Thoracic aorta (tissue), 2 donors: Measurements from ENCODE around the gene ODAM. TPM values are rescaled to one million over a fixed set of nuclear protein-coding genes. Genes with fewer than 3 reads are reported as not detected.

Source experiments
- ATAC-seq: fragments of 150-250 bp; one replicate; pipeline ENCODE4 v1.8.0; 2017; ENCODE audit warnings: low read depth; ENCODE audit not compliant: insufficient number of reproducible peaks, low FRiP score
- DNase-seq: peaks from one replicate; pipeline ENCODE4 v3.0.0-alpha.2; 2020; ENCODE audit warnings: low spot score
- H3K27ac ChIP-seq, 2 donors: fragments of 200-600 bp; sonication (generic); 1 replicate in 1 of 2; 2 replicates in 1 of 2; pipeline ENCODE4 v1.5.1; 2016; ENCODE audit warnings: mild to moderate bottlenecking in 2 of 2, moderate library complexity in 2 of 2
- H3K27me3 ChIP-seq: fragments of 200-600 bp; sonication (generic); replicated peaks from 2 replicates; pipeline ENCODE4 v1.6.0; 2016; ENCODE audit warnings: mild to moderate bottlenecking; ENCODE audit not compliant: insufficient read depth
- H3K36me3 ChIP-seq: fragments of 200-600 bp; sonication (generic); one replicate; pipeline ENCODE4 v1.5.1; 2016
- H3K4me1 ChIP-seq, 2 donors: fragments of 200-600 bp; sonication (generic); 1 replicate in 1 of 2; 2 replicates in 1 of 2; pipeline versions ENCODE4 v1.5.1 to v1.6.0; 2016; ENCODE audit warnings: low read depth in 2 of 2, mild to moderate bottlenecking in 1 of 2; ENCODE audit not compliant: control insufficient read depth in 1 of 2
- H3K4me3 ChIP-seq: fragments of 200-600 bp; sonication (generic); 2 replicates; pipeline ENCODE4 v1.5.1; 2016; ENCODE audit warnings: mild to moderate bottlenecking
- H3K9me3 ChIP-seq: fragments of 200-600 bp; sonication (generic); 2 replicates; pipeline ENCODE4 v1.5.1; 2016
- total RNA-seq, 2 donors: library from RNA; depleted of rRNA; stranded (reverse); fragments of >200 nt; gene quantifications; one replicate each; pipeline versions ENCODE4 v1.1.0 to v1.2.3, GENCODE V29; 2016
- TF ChIP-seq, protein P1 (sequence below): fragments of 200-600 bp; sonication (generic); IDR thresholded peaks from one replicate; pipeline ENCODE4 v1.5.1; 2019; ENCODE audit warnings: antibody characterized with exemption

The ODAM gene
- total RNA-seq, 2 donors from 2014 or later = not detected

DNA sequence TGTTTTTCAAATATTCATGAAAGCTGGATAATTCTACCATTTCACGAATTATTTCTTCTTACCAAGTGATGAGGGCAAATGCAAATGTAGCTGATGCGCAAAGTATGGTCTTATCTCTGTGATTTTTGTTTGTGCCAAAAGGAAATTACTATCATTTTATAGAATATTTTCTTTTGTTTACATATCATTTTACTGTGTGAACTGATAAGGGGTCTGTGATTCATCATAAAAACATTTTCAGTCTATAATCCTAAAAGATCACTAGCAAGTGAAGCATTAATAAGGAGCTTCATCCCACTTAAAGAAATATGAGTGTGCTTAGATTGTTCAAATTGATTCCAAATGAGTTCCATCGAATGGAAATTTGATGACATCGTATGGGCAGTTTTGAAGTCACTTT lies 47.6 kb downstream of the ODAM start:
- Histone ChIP-seq H3K4me3 (no peak overlapping the region), H3K9me3 (no peaks in the 10 kb centered on the region), H3K27ac (no peak overlapping the region), H3K27me3 (no peaks in the 10 kb centered on the region), H3K36me3 (no peaks in the 10 kb centered on the region), H3K4me1 (peaks cover 0 to 20% of the 10 kb centered on the region in 2 donors)
- ATAC-seq (no peak), DNase-seq (no peak)
- TF ChIP-seq, protein P1, sequence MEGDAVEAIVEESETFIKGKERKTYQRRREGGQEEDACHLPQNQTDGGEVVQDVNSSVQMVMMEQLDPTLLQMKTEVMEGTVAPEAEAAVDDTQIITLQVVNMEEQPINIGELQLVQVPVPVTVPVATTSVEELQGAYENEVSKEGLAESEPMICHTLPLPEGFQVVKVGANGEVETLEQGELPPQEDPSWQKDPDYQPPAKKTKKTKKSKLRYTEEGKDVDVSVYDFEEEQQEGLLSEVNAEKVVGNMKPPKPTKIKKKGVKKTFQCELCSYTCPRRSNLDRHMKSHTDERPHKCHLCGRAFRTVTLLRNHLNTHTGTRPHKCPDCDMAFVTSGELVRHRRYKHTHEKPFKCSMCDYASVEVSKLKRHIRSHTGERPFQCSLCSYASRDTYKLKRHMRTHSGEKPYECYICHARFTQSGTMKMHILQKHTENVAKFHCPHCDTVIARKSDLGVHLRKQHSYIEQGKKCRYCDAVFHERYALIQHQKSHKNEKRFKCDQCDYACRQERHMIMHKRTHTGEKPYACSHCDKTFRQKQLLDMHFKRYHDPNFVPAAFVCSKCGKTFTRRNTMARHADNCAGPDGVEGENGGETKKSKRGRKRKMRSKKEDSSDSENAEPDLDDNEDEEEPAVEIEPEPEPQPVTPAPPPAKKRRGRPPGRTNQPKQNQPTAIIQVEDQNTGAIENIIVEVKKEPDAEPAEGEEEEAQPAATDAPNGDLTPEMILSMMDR = no peak

GRCh38 chr4:70251250-70251944 lies 55.9 kb downstream of the ODAM start:
- Histone ChIP-seq H3K4me3 (no peak overlapping the region), H3K27ac (no peak overlapping the region), H3K4me1 (no peaks in the 10 kb centered on the region), H3K27me3 (no peaks in the 10 kb centered on the region), H3K9me3 (no peaks in the 10 kb centered on the region), H3K36me3 (no peaks in the 10 kb centered on the region)
- ATAC-seq = no peak
- TF ChIP-seq, protein P1 = no peak
- no peak for DNase-seq

- no peaks in the 10 kb centered on the region for H3K9me3 ChIP-seq
- no peaks in the 10 kb centered on the region for H3K36me3 ChIP-seq
- H3K4me1 ChIP-seq = no peaks in the 10 kb centered on the region
- no peaks in the 10 kb centered on the region for H3K27me3 ChIP-seq
- TF ChIP-seq, protein P1 = no peak
- no peak for DNase-seq
- H3K4me3 ChIP-seq = no peak overlapping the region
- no peak overlapping the region for H3K27ac ChIP-seq
- no peak for ATAC-seq
Observed at GRCh38 chr4:70251945-70252277, 56.4 kb downstream of the ODAM start.

Other genes starting within 250 kb of the ODAM start
- gene CSN2, start 230.0 kb upstream of the ODAM start, total RNA-seq = not detected
- gene STATH, start 199.8 kb upstream of the ODAM start, total RNA-seq = not detected
- gene HTN3, start 167.3 kb upstream of the ODAM start, total RNA-seq = not detected
- gene HTN1, start 145.3 kb upstream of the ODAM start, total RNA-seq = not detected
- gene PRR27, start 41.5 kb upstream of the ODAM start, total RNA-seq = not detected
- gene FDCSP, start 30.4 kb downstream of the ODAM start, total RNA-seq = not detected
- gene CSN3, start 46.9 kb downstream of the ODAM start, total RNA-seq = not detected
- gene CABS1, start 139.3 kb downstream of the ODAM start, total RNA-seq = not detected
- not detected for gene SMR3A, start 165.0 kb downstream of the ODAM start, total RNA-seq
- gene SMR3B, start 187.4 kb downstream of the ODAM start, total RNA-seq = not detected
- not detected for gene OPRPN, start 202.2 kb downstream of the ODAM start, total RNA-seq